ENCODE data around the gene CFAP100.

CFAP100 gene

GRCh38 chr3:126484148-126484547, 89.4 kb downstream of the CFAP100 start:
- no peak for DNase-seq

- no peak for DNase-seq
These were observed 90.0 kb downstream of the CFAP100 start for GRCh38 chr3:126484662-126485061.

- DNase-seq = no peak
These were observed 90.6 kb downstream of the CFAP100 start for GRCh38 chr3:126485176-126485897.

GRCh38 chr3:126485956-126486355, 91.2 kb downstream of the CFAP100 start:
- DNase-seq = no peak
